HEK293T (cell line): Measurements from ENCODE around the gene TMBIM4.
A peak's percentile ranks its signal among the peaks of the same experiment; 100 is the strongest.

Experiments used
- CTCF ChIA-PET: fragments of 350-600 bp; formaldehyde crosslinking; extraction: SDS; loops from one replicate; lab custom pipeline; 2021; ENCODE audit warnings: antibody characterized with exemption, inconsistent platforms; lab: Yijun Ruan, JAX
- POLR2A ChIA-PET: fragments of 350-600 bp; formaldehyde crosslinking; extraction: SDS; loops from one replicate; lab custom pipeline; 2020; ENCODE audit warnings: antibody characterized with exemption, inconsistent platforms; lab: Yijun Ruan, JAX
- DNase-seq: peaks from one replicate; pipeline ENCODE4 v3.0.0; 2012; ENCODE audit warnings: mixed read lengths; ENCODE audit errors: extremely low spot score
- ARNT ChIP-seq: fragments of 450-650 bp; IDR thresholded peaks from 2 replicates; pipeline ENCODE4 v1.6.1; 2017; ENCODE audit warnings: mild to moderate bottlenecking
- BHLHE40 ChIP-seq: fragments of 450-650 bp; IDR thresholded peaks from 2 replicates; pipeline ENCODE4 v1.6.1; 2016; ENCODE audit warnings: mild to moderate bottlenecking, moderate library complexity, borderline replicate concordance
- CTBP1 ChIP-seq: fragments of 450-650 bp; IDR thresholded peaks from 2 replicates; pipeline ENCODE4 v1.6.1; 2016; ENCODE audit warnings: borderline replicate concordance
- ELF4 ChIP-seq: fragments of 450-650 bp; IDR thresholded peaks from 2 replicates; pipeline ENCODE4 v1.6.1; 2017; ENCODE audit warnings: antibody characterized with exemption
- FOXA1 ChIP-seq: fragments of 450-650 bp; IDR thresholded peaks from 2 replicates; pipeline ENCODE4 v1.6.1; 2016; ENCODE audit warnings: mild to moderate bottlenecking
- FOXK2 ChIP-seq: fragments of 450-650 bp; IDR thresholded peaks from 2 replicates; pipeline ENCODE4 v1.6.1; 2016; ENCODE audit warnings: mild to moderate bottlenecking
- FOXM1 ChIP-seq: fragments of 450-650 bp; IDR thresholded peaks from 2 replicates; pipeline ENCODE4 v1.6.1; 2017; ENCODE audit warnings: mild to moderate bottlenecking, borderline replicate concordance
- HDGF ChIP-seq: fragments of 450-650 bp; IDR thresholded peaks from 2 replicates; pipeline ENCODE4 v1.6.1; 2017; ENCODE audit warnings: antibody characterized with exemption, borderline replicate concordance
- L3MBTL2 ChIP-seq: fragments of 450-650 bp; conservative IDR thresholded peaks from 2 replicates; pipeline ENCODE4 v1.6.1; 2016; ENCODE audit warnings: mild to moderate bottlenecking
- LEF1 ChIP-seq: fragments of 450-650 bp; IDR thresholded peaks from 2 replicates; pipeline ENCODE4 v1.6.1; 2017; ENCODE audit warnings: mild to moderate bottlenecking, borderline replicate concordance
- NFRKB ChIP-seq: fragments of 450-650 bp; IDR thresholded peaks from 2 replicates; pipeline ENCODE4 v1.6.1; 2016; ENCODE audit warnings: mild to moderate bottlenecking, moderate library complexity
- PKNOX1 ChIP-seq: fragments of 450-650 bp; IDR thresholded peaks from 2 replicates; pipeline ENCODE4 v1.6.1; 2016
- SP1 ChIP-seq: fragments of 450-650 bp; IDR thresholded peaks from 2 replicates; pipeline ENCODE4 v1.6.1; 2017
- SUZ12 ChIP-seq: fragments of 450-650 bp; IDR thresholded peaks from 2 replicates; pipeline ENCODE4 v1.6.1; 2016; ENCODE audit warnings: mild to moderate bottlenecking
- TARDBP ChIP-seq: fragments of 450-650 bp; IDR thresholded peaks from 2 replicates; pipeline ENCODE4 v1.6.1; 2016
- ZNF384 ChIP-seq: fragments of 450-650 bp; IDR thresholded peaks from 2 replicates; pipeline ENCODE4 v1.6.1; 2016

TMBIM4 gene

GRCh38 chr12:66159123-66159522, 10.7 kb downstream of the TMBIM4 start:
- CTCF ChIA-PET = no interaction called here
- DNase-seq = no peak
- no peak for TF ChIP-seq LEF1
- no peak for TF ChIP-seq BHLHE40
- no peak for TF ChIP-seq L3MBTL2
- TF ChIP-seq PKNOX1 = no peak
- TF ChIP-seq HDGF = no peak
- TF ChIP-seq NFRKB = no peak
- no peak for TF ChIP-seq ZNF384
- no peak for TF ChIP-seq FOXM1
- no peak for TF ChIP-seq ELF4
- TF ChIP-seq FOXK2 = no peak
- TF ChIP-seq SUZ12 = no peak
- no peak for TF ChIP-seq CTBP1
- POLR2A ChIA-PET = interaction anchor here (2.6 kb wide), 1 partner anchor 10 kb away, joined by 20 read pairs; the partner anchor contains the start of gene TMBIM4

- TF ChIP-seq TARDBP (no peak), ELF4 (no peak), ZNF384 (no peak), BHLHE40 (no peak), L3MBTL2 (no peak), FOXA1 (no peak), NFRKB (no peak)
- CTCF ChIA-PET = no interaction called here
- POLR2A ChIA-PET = no interaction called here
- no peak for DNase-seq
These were observed 13.1 kb downstream of the TMBIM4 start for GRCh38 chr12:66156654-66157053.

- no peak for TF ChIP-seq HDGF
- no peak for TF ChIP-seq SUZ12
- no peak for TF ChIP-seq NFRKB
- no peak for TF ChIP-seq CTBP1
- no peak for TF ChIP-seq L3MBTL2
- TF ChIP-seq TARDBP = no peak
These were observed 15.0 kb downstream of the TMBIM4 start for GRCh38 chr12:66154776-66155175.

GRCh38 chr12:66152732-66153131, 17.1 kb downstream of the TMBIM4 start:
- ChIA-PET CTCF (interaction anchor here (0.6 kb wide), 1 partner anchor 25 kb away, joined by 4 read pairs; no protein-coding TSS in a partner anchor), POLR2A (no interaction called here)
- DNase-seq = no peak
- TF ChIP-seq SUZ12 (no peak), L3MBTL2 (no peak), TARDBP (no peak), FOXM1 (no peak), NFRKB (no peak), PKNOX1 (no peak), ELF4 (no peak), FOXA1 (no peak)

More at GRCh38 chr12:66154776-66155175, 15.0 kb downstream of the TMBIM4 start:
- DNase-seq = no peak
- CTCF ChIA-PET = no interaction called here
- POLR2A ChIA-PET = no interaction called here

- no peak for DNase-seq
- ChIA-PET POLR2A (interaction anchor here (0.9 kb wide), 1 partner anchor 20 kb away, joined by 3 read pairs; the partner anchor contains the start of gene TMBIM4), CTCF (no interaction called here)
- TF ChIP-seq SP1 (no peak), NFRKB (no peak), FOXK2 (no peak), ZNF384 (no peak), FOXM1 (no peak), ELF4 (no peak), HDGF (no peak), L3MBTL2 (no peak), SUZ12 (no peak), TARDBP (no peak), FOXA1 (no peak)
These were observed 19.9 kb downstream of the TMBIM4 start for GRCh38 chr12:66149702-66150398.

- ChIA-PET POLR2A (interaction anchor here (0.9 kb wide), 1 partner anchor 15 kb away, joined by 3 read pairs; the partner anchor contains the start of gene LLPH), CTCF (interaction anchor here (0.6 to 1.0 kb wide), 5 partner anchors 12 to 1268 kb away, joined by 3 to 8 read pairs (median 5); no protein-coding TSS in a partner anchor)
- DNase-seq = peak; percentile 31
- TF ChIP-seq ELF4 (no peak), L3MBTL2 (no peak), FOXM1 (no peak), PKNOX1 (no peak), ARNT (no peak), TARDBP (no peak), HDGF (no peak), FOXA1 (no peak), CTBP1 (no peak), BHLHE40 (no peak), FOXK2 (no peak), ZNF384 (no peak), SP1 (no peak), SUZ12 (no peak), NFRKB (no peak), LEF1 (no peak)
These were observed 24.7 kb downstream of the TMBIM4 start for GRCh38 chr12:66144791-66145754.
